Gastroesophageal sphincter (tissue), 3 donors: ENCODE results near the gene ATP11A.

Source experiments
- EP300 ChIP-seq: sonication (generic); formaldehyde crosslinking; IDR thresholded peaks from one replicate; pipeline ENCODE4 v1.6.1; 2017; ENCODE audit warnings: antibody characterized with exemption, mild to moderate bottlenecking
- POLR2A ChIP-seq, 2 donors: fragments of 450-650 bp; IDR thresholded peaks; one replicate each; pipeline ENCODE4 v1.6.1; 2017; ENCODE audit warnings: antibody characterized with exemption in 2 of 2, mild to moderate bottlenecking in 2 of 2, moderate library complexity in 1 of 2
- POLR2AphosphoS5 ChIP-seq: sonication (generic); formaldehyde crosslinking; IDR thresholded peaks from one replicate; pipeline ENCODE4 v1.6.1; 2017; ENCODE audit warnings: antibody characterized with exemption
- TF ChIP-seq, protein P1 (sequence below), 4 experiments: fragments of 200-600 bp in 2 of 4; fragments of 450-650 bp in 2 of 4; sonication (generic) in 1 of 4; IDR thresholded peaks; one replicate each; pipeline ENCODE4 v1.5.1; 2017 to 2019; ENCODE audit warnings: antibody characterized with exemption in 4 of 4, mild to moderate bottlenecking in 2 of 4, moderate library complexity in 2 of 4

DNA sequence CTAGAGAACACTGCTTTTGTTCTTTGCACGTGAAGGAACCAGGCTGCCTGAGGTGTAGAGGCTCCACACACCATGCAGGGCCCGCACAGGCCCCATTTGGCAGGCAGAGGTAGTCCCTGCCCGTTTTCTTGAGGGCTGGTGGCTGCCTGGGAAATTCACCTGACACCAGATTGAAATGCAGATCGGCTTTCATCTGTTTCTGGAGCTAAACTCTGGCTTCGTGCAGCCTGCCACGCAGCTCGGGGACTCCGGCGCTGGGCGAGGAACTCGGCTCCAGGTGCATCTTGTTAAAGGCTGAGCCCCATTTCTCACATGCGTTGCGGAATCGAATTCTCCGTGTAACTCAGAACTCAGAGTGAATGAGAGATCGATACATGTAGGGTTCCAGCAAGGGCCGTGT lies 37.7 kb downstream of the ATP11A start:
- TF ChIP-seq, protein P1, sequence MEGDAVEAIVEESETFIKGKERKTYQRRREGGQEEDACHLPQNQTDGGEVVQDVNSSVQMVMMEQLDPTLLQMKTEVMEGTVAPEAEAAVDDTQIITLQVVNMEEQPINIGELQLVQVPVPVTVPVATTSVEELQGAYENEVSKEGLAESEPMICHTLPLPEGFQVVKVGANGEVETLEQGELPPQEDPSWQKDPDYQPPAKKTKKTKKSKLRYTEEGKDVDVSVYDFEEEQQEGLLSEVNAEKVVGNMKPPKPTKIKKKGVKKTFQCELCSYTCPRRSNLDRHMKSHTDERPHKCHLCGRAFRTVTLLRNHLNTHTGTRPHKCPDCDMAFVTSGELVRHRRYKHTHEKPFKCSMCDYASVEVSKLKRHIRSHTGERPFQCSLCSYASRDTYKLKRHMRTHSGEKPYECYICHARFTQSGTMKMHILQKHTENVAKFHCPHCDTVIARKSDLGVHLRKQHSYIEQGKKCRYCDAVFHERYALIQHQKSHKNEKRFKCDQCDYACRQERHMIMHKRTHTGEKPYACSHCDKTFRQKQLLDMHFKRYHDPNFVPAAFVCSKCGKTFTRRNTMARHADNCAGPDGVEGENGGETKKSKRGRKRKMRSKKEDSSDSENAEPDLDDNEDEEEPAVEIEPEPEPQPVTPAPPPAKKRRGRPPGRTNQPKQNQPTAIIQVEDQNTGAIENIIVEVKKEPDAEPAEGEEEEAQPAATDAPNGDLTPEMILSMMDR (IDR thresholded peaks at IDR 0.05): no peak
- TF ChIP-seq POLR2A (IDR thresholded peaks at IDR 0.05) (no peak), POLR2AphosphoS5 (no peak), EP300 (no peak)
